Keratinocyte (primary cell): ENCODE measurements around the gene GSTCD.

Experiments
- EZH2 ChIP-seq: IDR thresholded peaks from one replicate; pipeline ENCODE4 v1.6.1; 2012; ENCODE audit warnings: inconsistent platforms, mild to moderate bottlenecking, low read length, moderate library complexity
- TF ChIP-seq, protein P1 (sequence below), 3 experiments: IDR thresholded peaks in 1 of 3; conservative IDR thresholded peaks in 1 of 3; optimal IDR thresholded peaks in 1 of 3; 2 replicates in 2 of 3; 3 replicates in 1 of 3; pipeline versions ENCODE3 to v1.5.1; 2011; ENCODE audit warnings: low read length in 3 of 3, mild to moderate bottlenecking in 3 of 3, moderate library complexity in 2 of 3, control low read depth in 1 of 3, inconsistent platforms in 1 of 3; ENCODE audit not compliant: insufficient read depth in 2 of 3; ENCODE audit errors: extremely low read depth in 1 of 3

DNA sequence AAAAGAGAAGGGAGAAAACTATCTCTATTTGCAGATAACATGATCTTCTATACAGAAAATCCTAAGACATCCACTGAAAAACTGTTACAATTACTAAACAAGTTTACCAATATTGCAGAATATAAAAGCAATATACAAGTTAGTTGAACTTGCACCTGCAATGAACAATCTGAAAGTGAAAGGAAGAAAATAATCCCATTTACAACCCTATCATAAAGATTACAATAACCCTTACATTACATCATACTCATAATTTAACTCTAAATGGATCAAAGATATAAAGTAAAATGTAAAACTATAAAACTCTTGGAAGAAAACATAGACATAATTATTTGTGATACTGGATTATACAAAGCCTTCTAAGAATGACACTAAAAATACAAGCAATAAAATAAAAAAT lies 77.2 kb downstream of the GSTCD start:
- no peak for TF ChIP-seq EZH2
- TF ChIP-seq, protein P1, sequence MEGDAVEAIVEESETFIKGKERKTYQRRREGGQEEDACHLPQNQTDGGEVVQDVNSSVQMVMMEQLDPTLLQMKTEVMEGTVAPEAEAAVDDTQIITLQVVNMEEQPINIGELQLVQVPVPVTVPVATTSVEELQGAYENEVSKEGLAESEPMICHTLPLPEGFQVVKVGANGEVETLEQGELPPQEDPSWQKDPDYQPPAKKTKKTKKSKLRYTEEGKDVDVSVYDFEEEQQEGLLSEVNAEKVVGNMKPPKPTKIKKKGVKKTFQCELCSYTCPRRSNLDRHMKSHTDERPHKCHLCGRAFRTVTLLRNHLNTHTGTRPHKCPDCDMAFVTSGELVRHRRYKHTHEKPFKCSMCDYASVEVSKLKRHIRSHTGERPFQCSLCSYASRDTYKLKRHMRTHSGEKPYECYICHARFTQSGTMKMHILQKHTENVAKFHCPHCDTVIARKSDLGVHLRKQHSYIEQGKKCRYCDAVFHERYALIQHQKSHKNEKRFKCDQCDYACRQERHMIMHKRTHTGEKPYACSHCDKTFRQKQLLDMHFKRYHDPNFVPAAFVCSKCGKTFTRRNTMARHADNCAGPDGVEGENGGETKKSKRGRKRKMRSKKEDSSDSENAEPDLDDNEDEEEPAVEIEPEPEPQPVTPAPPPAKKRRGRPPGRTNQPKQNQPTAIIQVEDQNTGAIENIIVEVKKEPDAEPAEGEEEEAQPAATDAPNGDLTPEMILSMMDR (optimal IDR thresholded peaks at IDR 0.05 in 1 of 3, IDR thresholded peaks at IDR 0.05 in 1 of 3, conservative IDR thresholded peaks at IDR 0.05 in 1 of 3; ENCODE audit: extremely low read depth in 1 of 3, insufficient read depth in 2 of 3, low read length in 3 of 3): no peak
